Psoas muscle (tissue), 8 donors: Measurements from ENCODE around the gene NGFR. TPM values are rescaled to one million over a fixed set of nuclear protein-coding genes. Genes with fewer than 3 reads are reported as not detected.

Source experiments
- ATAC-seq, 4 donors: fragments of 200-7000 bp; cut with Tn5 transposase; one replicate each; pipeline ENCODE4 v1.9.1; 2020; ENCODE audit warnings: moderate library complexity in 3 of 4, mild to moderate bottlenecking in 2 of 4
- DNase-seq, 2 donors: peaks; one replicate each; pipeline ENCODE4 v3.0.0-alpha.2; 2020
- H3K27ac ChIP-seq: fragments of 200-600 bp; one replicate; pipeline ENCODE4 v1.8.0; 2022
- H3K27me3 ChIP-seq, 3 donors: fragments of 200-600 bp in 1 of 3; one replicate each; pipeline versions ENCODE4 v1.6.1 to v1.8.0; 2013 to 2022; ENCODE audit warnings: low read length in 2 of 3, mild to moderate bottlenecking in 2 of 3, moderate library complexity in 1 of 3; ENCODE audit not compliant: insufficient read depth in 3 of 3
- H3K36me3 ChIP-seq, 2 donors: fragments of 200-600 bp in 1 of 2; one replicate each; pipeline versions ENCODE4 v1.6.1 to v1.8.0; 2013 to 2022; ENCODE audit warnings: low read depth in 1 of 2, mild to moderate bottlenecking in 1 of 2, moderate library complexity in 1 of 2; ENCODE audit not compliant: insufficient read depth in 1 of 2
- H3K4me1 ChIP-seq: fragments of 200-600 bp; one replicate; pipeline ENCODE4 v1.8.0; 2022
- H3K4me3 ChIP-seq: fragments of 200-600 bp; one replicate; pipeline ENCODE4 v1.8.0; 2022; ENCODE audit warnings: mild to moderate bottlenecking
- H3K9me3 ChIP-seq: fragments of 200-600 bp; one replicate; pipeline ENCODE4 v1.8.0; 2022
- CTCF ChIP-seq: fragments of 200-600 bp; IDR thresholded peaks from one replicate; pipeline ENCODE4 v1.8.0; 2022; ENCODE audit warnings: antibody characterized with exemption
- WGBS, 3 donors: extraction: QIAGEN DNeasy Blood & Tissue Kit; methylation state at CpG; one replicate each; pipeline versions ENCODE4 v1.1.6 to v1.1.7; 2013; 5-methylcytosine and 5-hydroxymethylcytosine counted together
- intact Hi-C, 2 donors: fragments of 100-400 bp; cut with DNase I; formaldehyde crosslinking; loops; one replicate each; pipeline versions ENCODE4 v1.11.0 to v1.14.2; 2022
- polyA plus RNA-seq, 3 donors: library from polyadenylated mRNA; stranded (reverse); fragments of 200-250 nt; gene quantifications; one replicate each; pipeline ENCODE4 v1.2.3, GENCODE V29; 2013
- total RNA-seq, 4 donors: library from RNA; stranded (reverse); fragmentation: NEBNext Ultra II Directional in 2 of 4; extraction: Animal tissue kit (Norgen Biotek cat#: 25700) in 2 of 4; gene quantifications; one replicate each; pipeline versions ENCODE4 v1.2.1 to v1.2.4, GENCODE V29; 2021 to 2023
- donor health status: healthy with polysubstance abuse.
- donor health status: DM: no; HTN: no; CAD: no; lungs with moderate emphysema.
- donor health status: Bipolar disorder and iron deficiency.
- donor health status: healthy.
- donor health status: DM: yes; HTN: yes; CAD: no.
- donor health status: DM: no; HTN: no; CAD: no.
- donor health status: DM: no; HTN: no; CAD: no.
- donor health status: DM: yes; HTN: yes; CAD: no.

The NGFR gene
- total and polyA plus RNA-seq, 7 donors = 0.74 to 13.5 (median 2.2) TPM

- no peak for TF ChIP-seq CTCF
- H3K4me1 ChIP-seq = no peaks in the 10 kb centered on the region
- ATAC-seq (no peak), DNase-seq (no peak)
- 34 to 44% (median 37%) methylated on average over 5 of the region's 5 CpGs for WGBS, 3 donors
- no peak overlapping the region for H3K27ac ChIP-seq
- H3K36me3 ChIP-seq = no peaks in the 10 kb centered on the region
- H3K9me3 ChIP-seq = no peaks in the 10 kb centered on the region
- H3K27me3 ChIP-seq = peaks cover 0 to 7% (median 2%) of the 10 kb centered on the region in 3 donors
- H3K4me3 ChIP-seq = no peak overlapping the region
- intact Hi-C loops = no loop called here
Observed at GRCh38 chr17:49456183-49456965, 38.7 kb upstream of the NGFR start.

- intact Hi-C loops = no loop called here
- Histone ChIP-seq H3K27me3 (peaks cover 0 to 7% (median 2%) of the 10 kb centered on the region in 3 donors), H3K27ac (no peak overlapping the region), H3K9me3 (no peaks in the 10 kb centered on the region), H3K4me3 (no peak overlapping the region), H3K36me3 (no peaks in the 10 kb centered on the region), H3K4me1 (no peaks in the 10 kb centered on the region)
- no peak for ATAC-seq
- 78 to 83% (median 78%) methylated on average over 15 of the region's 15 CpGs for WGBS, 3 donors
- no peak for DNase-seq
- no peak for TF ChIP-seq CTCF
Observed at GRCh38 chr17:49457564-49458535, 37.2 kb upstream of the NGFR start.

- Histone ChIP-seq H3K4me1 (no peaks in the 10 kb centered on the region), H3K36me3 (no peaks in the 10 kb centered on the region), H3K27me3 (peaks cover 0 to 11% (median 2%) of the 10 kb centered on the region in 3 donors), H3K27ac (no peak overlapping the region), H3K9me3 (peaks cover 3% of the 10 kb centered on the region), H3K4me3 (no peak overlapping the region)
- no peak for ATAC-seq
- no peak for DNase-seq
- WGBS, 3 donors = 66 to 75% (median 72%) methylated on average over 7 of the region's 7 CpGs
- no peak for TF ChIP-seq CTCF
- intact Hi-C loops = no loop called here
Observed at GRCh38 chr17:49459401-49459984, 35.6 kb upstream of the NGFR start.

GRCh38 chr17:49460401-49460800, 34.7 kb upstream of the NGFR start:
- H3K36me3 ChIP-seq = no peaks in the 10 kb centered on the region
- no peaks in the 10 kb centered on the region for H3K4me1 ChIP-seq
- peaks cover 0 to 11% (median 2%) of the 10 kb centered on the region in 3 donors for H3K27me3 ChIP-seq
- H3K9me3 ChIP-seq = peaks cover 3% of the 10 kb centered on the region
- no peak overlapping the region for H3K4me3 ChIP-seq
- WGBS, 3 donors = 82 to 84% (median 83%) methylated on average over 7 of the region's 7 CpGs
- intact Hi-C loops = no loop called here
- TF ChIP-seq CTCF = no peak
- DNase-seq = no peak
- ATAC-seq = no peak
- H3K27ac ChIP-seq = no peak overlapping the region
